Mesenchymal stem cell (in vitro differentiated cells and primary cell): ENCODE results near the gene MYO10.
A peak's percentile ranks its signal among the peaks of the same experiment; 100 is the strongest.

Source experiments
- DNase-seq: peaks from one replicate; pipeline ENCODE4 v3.0.0-alpha.2; 2013
- H2AFZ ChIP-seq: one replicate; pipeline ENCODE4 v1.6.1; 2013; ENCODE audit warnings: low read depth, mild to moderate bottlenecking, control low read depth, inconsistent platforms, low read length, moderate library complexity
- H2AK5ac ChIP-seq: 2 replicates; pipeline ENCODE4 v1.6.1; 2013; ENCODE audit warnings: low read length, moderate library complexity, mild to moderate bottlenecking, inconsistent platforms; ENCODE audit not compliant: severe bottlenecking
- H2BK120ac ChIP-seq: one replicate; pipeline ENCODE4 v1.6.1; 2013; ENCODE audit warnings: low read depth, mild to moderate bottlenecking, inconsistent platforms, low read length, moderate library complexity
- H2BK12ac ChIP-seq, 2 experiments: one replicate each; pipeline ENCODE4 v1.6.1; 2013; ENCODE audit warnings: inconsistent platforms in 2 of 2, low read length in 2 of 2, mild to moderate bottlenecking in 2 of 2, moderate library complexity in 2 of 2, control low read depth in 1 of 2
- H2BK15ac ChIP-seq: one replicate; pipeline ENCODE4 v1.6.1; 2013; ENCODE audit warnings: mild to moderate bottlenecking, low read depth, inconsistent platforms; ENCODE audit not compliant: poor library complexity, severe bottlenecking
- H2BK5ac ChIP-seq: 2 replicates; pipeline ENCODE4 v1.6.1; 2013; ENCODE audit warnings: low read depth, mild to moderate bottlenecking, low read length, control low read depth, inconsistent platforms; ENCODE audit not compliant: poor library complexity, severe bottlenecking
- H3K14ac ChIP-seq, 2 experiments: one replicate each; pipeline ENCODE4 v1.6.1; 2013; ENCODE audit warnings: inconsistent platforms in 2 of 2, low read length in 2 of 2, control low read depth in 1 of 2, mild to moderate bottlenecking in 1 of 2, moderate library complexity in 1 of 2
- H3K18ac ChIP-seq, 2 experiments: one replicate each; pipeline ENCODE4 v1.6.1; 2013; ENCODE audit warnings: inconsistent platforms in 2 of 2, low read length in 2 of 2, control low read depth in 1 of 2, low read depth in 1 of 2, mild to moderate bottlenecking in 1 of 2
- H3K23ac ChIP-seq, 2 experiments: one replicate each; pipeline ENCODE4 v1.6.1; 2013; ENCODE audit warnings: inconsistent platforms in 2 of 2, low read length in 2 of 2, mild to moderate bottlenecking in 2 of 2, moderate library complexity in 2 of 2, control low read depth in 1 of 2
- H3K27ac ChIP-seq: 2 replicates; pipeline ENCODE4 v1.5.1; 2013; ENCODE audit warnings: mild to moderate bottlenecking, moderate library complexity, low read length, control low read depth, inconsistent platforms; ENCODE audit not compliant: poor library complexity, severe bottlenecking
- H3K27me3 ChIP-seq, 2 experiments: 2 replicates each; pipeline versions ENCODE4 v1.6.1 to v1.7.0; 2013; ENCODE audit warnings: low read length in 2 of 2, mild to moderate bottlenecking in 2 of 2, moderate library complexity in 2 of 2, control low read depth in 1 of 2, inconsistent platforms in 1 of 2; ENCODE audit not compliant: control insufficient read depth in 1 of 2, insufficient read depth in 1 of 2
- H3K36me3 ChIP-seq, 2 experiments: 2 replicates each; pipeline versions ENCODE4 v1.6.1 to v1.7.0; 2013; ENCODE audit warnings: low read length in 2 of 2, control low read depth in 1 of 2, inconsistent platforms in 1 of 2, low read depth in 1 of 2, mild to moderate bottlenecking in 1 of 2; ENCODE audit not compliant: insufficient read depth in 2 of 2, control insufficient read depth in 1 of 2
- H3K4ac ChIP-seq, 2 experiments: one replicate each; pipeline ENCODE4 v1.6.1; 2013; ENCODE audit warnings: inconsistent platforms in 2 of 2, low read length in 2 of 2, mild to moderate bottlenecking in 2 of 2, moderate library complexity in 2 of 2, control low read depth in 1 of 2, low read depth in 1 of 2
- H3K4me1 ChIP-seq: 2 replicates; pipeline ENCODE4 v1.6.1; 2013; ENCODE audit warnings: low read depth, low read length, control low read depth; ENCODE audit not compliant: control insufficient read depth, insufficient read depth
- H3K4me2 ChIP-seq: 2 replicates; pipeline ENCODE4 v1.6.1; 2013; ENCODE audit warnings: low read length, mild to moderate bottlenecking, inconsistent platforms; ENCODE audit not compliant: poor library complexity, severe bottlenecking
- H3K4me3 ChIP-seq, 2 experiments: 2 replicates each; pipeline versions ENCODE4 v1.5.1 to v1.7.0; 2013; ENCODE audit warnings: low read length in 2 of 2, mild to moderate bottlenecking in 2 of 2, control low read depth in 1 of 2, low read depth in 1 of 2; ENCODE audit not compliant: insufficient read depth in 1 of 2
- H3K79me1 ChIP-seq: replicated peaks from 2 replicates; pipeline ENCODE4 v1.6.1; 2013; ENCODE audit warnings: mild to moderate bottlenecking, control low read depth, low read length, inconsistent platforms; ENCODE audit not compliant: poor library complexity, severe bottlenecking
- H3K9ac ChIP-seq: 2 replicates; pipeline ENCODE4 v1.7.0; 2013; ENCODE audit warnings: mild to moderate bottlenecking, low read length, moderate library complexity
- H3K9me3 ChIP-seq: 2 replicates; pipeline ENCODE4 v1.7.0; 2013; ENCODE audit warnings: mild to moderate bottlenecking, low read length; ENCODE audit not compliant: control insufficient read depth
- H4K8ac ChIP-seq: one replicate; pipeline ENCODE4 v1.6.1; 2013; ENCODE audit warnings: inconsistent platforms, mild to moderate bottlenecking, low read length, moderate library complexity
- H4K91ac ChIP-seq: one replicate; pipeline ENCODE4 v1.6.1; 2013; ENCODE audit warnings: mild to moderate bottlenecking, low read length, inconsistent platforms
- WGBS: methylation state at CpG from one replicate; pipeline ENCODE4 v1.1.7; 2013; ENCODE audit warnings: mixed read lengths; 5-methylcytosine and 5-hydroxymethylcytosine counted together

The MYO10 gene

GRCh38 chr5:16899171-16899570 lies 36.9 kb downstream of the MYO10 start:
- Histone ChIP-seq H3K27ac (no peak overlapping the region), H2AK5ac (no peak overlapping the region), H3K4me2 (no peak overlapping the region), H3K4ac (no peak overlapping the region), H3K23ac (no peak overlapping the region), H3K18ac (no peak overlapping the region), H3K36me3 (no peaks in the 10 kb centered on the region), H4K91ac (no peak overlapping the region), H3K9ac (no peak overlapping the region), H3K4me1 (peaks cover 16% of the 10 kb centered on the region), H3K79me1 (peaks cover 30% of the 10 kb centered on the region), H4K8ac (no peak overlapping the region), H2BK5ac (no peak overlapping the region), H3K27me3 (no peaks in the 10 kb centered on the region), H3K14ac (no peak overlapping the region), H2BK15ac (no peak overlapping the region), H3K4me3 (no peak overlapping the region), H2AFZ (no peak overlapping the region), H2BK120ac (no peak overlapping the region), H3K9me3 (no peaks in the 10 kb centered on the region), H2BK12ac (no peak overlapping the region)
- 78% methylated on average over 10 of the region's 12 CpGs for WGBS
- no peak for DNase-seq

- no peak overlapping the region for H3K9ac ChIP-seq
Measured at GRCh38 chr5:16897800-16898199, 38.3 kb downstream of the MYO10 start.

DNA sequence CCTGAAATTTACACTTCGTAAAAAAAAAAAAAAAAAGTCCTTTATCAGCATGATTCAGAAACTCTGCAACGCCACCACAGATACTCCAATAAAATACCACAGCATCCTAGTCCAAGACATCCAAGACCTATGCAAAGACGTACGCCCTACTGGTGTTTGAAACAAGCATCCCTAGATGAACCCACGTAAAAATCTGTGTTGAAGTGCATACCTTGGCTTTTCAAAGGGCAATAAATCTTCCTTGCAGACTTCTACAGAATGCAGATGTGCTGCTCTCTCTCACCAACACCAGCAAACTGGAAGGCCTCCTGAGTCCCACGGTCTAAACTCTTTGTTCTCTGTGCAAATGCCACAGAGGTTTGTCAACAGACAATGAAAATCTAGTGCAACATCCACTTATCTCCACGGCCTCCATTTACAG lies 38.8 kb downstream of the MYO10 start:
- H3K27ac ChIP-seq, result no peak overlapping the region
- H2BK12ac ChIP-seq, result no peak overlapping the region
- WGBS, result 15% methylated on average over 6 of the region's 7 CpGs
- no peak overlapping the region for H2AFZ ChIP-seq
- peak overlapping the region in 1 of 2 experiments; percentile 72 for H3K18ac ChIP-seq
- no peak overlapping the region for H4K91ac ChIP-seq
- H2BK120ac ChIP-seq, result no peak overlapping the region
- no peak overlapping the region for H2BK5ac ChIP-seq
- H2BK15ac ChIP-seq, result no peak overlapping the region
- no peak overlapping the region for H3K23ac ChIP-seq
- peaks cover 25% of the 10 kb centered on the region for H3K79me1 ChIP-seq
- no peaks in the 10 kb centered on the region for H3K36me3 ChIP-seq
- H3K9me3 ChIP-seq, result no peaks in the 10 kb centered on the region
- no peak overlapping the region for H3K4me3 ChIP-seq
- peaks cover 17% of the 10 kb centered on the region for H3K4me1 ChIP-seq
- DNase-seq, result peak; percentile 81
- no peak overlapping the region for H2AK5ac ChIP-seq
- H3K9ac ChIP-seq, result no peak overlapping the region
- H3K14ac ChIP-seq, result no peak overlapping the region
- no peak overlapping the region for H3K4ac ChIP-seq
- no peak overlapping the region for H3K4me2 ChIP-seq
- peak overlapping the region; percentile 65 for H4K8ac ChIP-seq
- H3K27me3 ChIP-seq, result no peaks in the 10 kb centered on the region

More at GRCh38 chr5:16897800-16898199, 38.3 kb downstream of the MYO10 start:
- Histone ChIP-seq H3K79me1 (peaks cover 27% of the 10 kb centered on the region), H4K91ac (no peak overlapping the region), H4K8ac (peak overlapping the region; percentile 0), H2BK5ac (no peak overlapping the region), H3K9me3 (no peaks in the 10 kb centered on the region), H2BK12ac (peak overlapping the region in 1 of 2 experiments; percentile 21), H3K4me2 (no peak overlapping the region), H3K4ac (no peak overlapping the region), H3K14ac (no peak overlapping the region), H3K36me3 (no peaks in the 10 kb centered on the region), H3K27me3 (no peaks in the 10 kb centered on the region), H2AK5ac (no peak overlapping the region), H2BK120ac (no peak overlapping the region), H2AFZ (no peak overlapping the region), H3K4me1 (peaks cover 17% of the 10 kb centered on the region), H2BK15ac (no peak overlapping the region), H3K23ac (no peak overlapping the region), H3K27ac (no peak overlapping the region), H3K18ac (peak overlapping the region; percentile 54 to 72), H3K4me3 (no peak overlapping the region)
- no peak for DNase-seq
- WGBS, result 67% methylated on average over 5 of the region's 6 CpGs

DNA sequence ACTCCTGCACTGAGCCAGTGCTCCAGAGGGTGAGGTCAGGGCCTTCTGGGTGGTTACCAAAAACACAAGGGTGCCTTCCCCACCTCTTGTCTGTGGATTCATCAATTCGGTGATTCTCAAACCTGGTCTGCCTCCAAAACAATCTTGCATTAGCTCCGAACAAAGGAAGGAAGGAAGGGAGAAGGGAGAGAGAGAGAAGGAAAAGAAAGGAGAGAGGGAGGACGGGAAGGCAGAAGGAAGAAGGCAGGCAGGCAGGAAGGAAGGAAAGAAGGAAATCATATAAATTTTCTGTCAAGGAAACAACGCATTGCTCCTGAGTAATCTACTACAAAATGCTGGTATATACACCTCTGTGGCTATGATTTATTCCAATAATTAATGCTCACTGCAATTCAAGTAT lies 39.3 kb downstream of the MYO10 start:
- Histone ChIP-seq H2AFZ (no peak overlapping the region), H3K9me3 (no peaks in the 10 kb centered on the region), H3K18ac (peak overlapping the region in 1 of 2 experiments; percentile 84), H4K8ac (no peak overlapping the region), H2BK12ac (peak overlapping the region in 1 of 2 experiments; percentile 40), H2AK5ac (no peak overlapping the region), H3K27me3 (no peaks in the 10 kb centered on the region), H3K4me2 (no peak overlapping the region), H3K14ac (no peak overlapping the region), H3K36me3 (no peaks in the 10 kb centered on the region), H3K23ac (no peak overlapping the region), H3K27ac (no peak overlapping the region), H3K4me1 (peaks cover 17% of the 10 kb centered on the region), H3K9ac (no peak overlapping the region), H3K4me3 (no peak overlapping the region), H2BK120ac (no peak overlapping the region), H2BK5ac (no peak overlapping the region), H4K91ac (no peak overlapping the region), H2BK15ac (no peak overlapping the region), H3K4ac (no peak overlapping the region), H3K79me1 (peaks cover 27% of the 10 kb centered on the region)
- DNase-seq, result no peak
- 90% methylated on average over 2 of the region's 4 CpGs for WGBS
